ENCODE results near the gene APBA2.

Gene APBA2

GRCh38 chr15:28963711-28964081 lies 77.9 kb downstream of the APBA2 start:
- no peak overlapping the region for H3K4me3 ChIP-seq (ENCODE audit: low read length in 2 of 2)
- no peak overlapping the region for H4K91ac ChIP-seq (ENCODE audit: low read depth, low read length, poor library complexity)
- no peak overlapping the region for H3K18ac ChIP-seq (ENCODE audit: low read length)
- no peak overlapping the region for H2BK15ac ChIP-seq (ENCODE audit: low read length)
- no peaks in the 10 kb centered on the region for H3K4me1 ChIP-seq (ENCODE audit: control insufficient read depth in 2 of 2, insufficient read depth in 1 of 2, low read depth in 1 of 2, low read length in 2 of 2)
- no CpG with 5 or more reads among the region's 2 CpGs for WGBS, 2 donors (ENCODE audit: extremely low coverage in 2 of 2, insufficient read length in 2 of 2, insufficient replicate concordance in 1 of 2)
- peaks cover 0 to 3% of the 10 kb centered on the region in 2 donors for H3K36me3 ChIP-seq (replicated peaks in 1 of 2; ENCODE audit: control insufficient read depth in 2 of 2, insufficient read depth in 2 of 2, low read length in 2 of 2)
- H2BK12ac ChIP-seq (ENCODE audit: low read length): no peak overlapping the region
- no peak overlapping the region for H2BK120ac ChIP-seq (ENCODE audit: low read depth, low read length)
- no peak overlapping the region for H4K8ac ChIP-seq (ENCODE audit: low read depth, low read length)
- no peak overlapping the region for H3K23ac ChIP-seq (ENCODE audit: low read depth, low read length, poor library complexity)
- H3K27ac ChIP-seq (replicated peaks; ENCODE audit: low read length): no peak overlapping the region
- H2AK5ac ChIP-seq (ENCODE audit: low read depth, low read length): no peak overlapping the region
- H3K4me2 ChIP-seq (ENCODE audit: insufficient read depth, low read length, poor library complexity, severe bottlenecking): no peak overlapping the region
- no peak overlapping the region for H3K14ac ChIP-seq (ENCODE audit: low read length)
- no peaks in the 10 kb centered on the region for H3K27me3 ChIP-seq (ENCODE audit: control insufficient read depth in 3 of 3, insufficient read depth in 3 of 3, low read depth in 1 of 3, low read length in 3 of 3)
- H2BK5ac ChIP-seq (ENCODE audit: low read length): no peak overlapping the region
- no peak overlapping the region for H3K9ac ChIP-seq (ENCODE audit: low read depth, low read length, poor library complexity)
- no peak overlapping the region for H2AFZ ChIP-seq (ENCODE audit: low read length)
- DNase-seq (ENCODE audit: low spot score): no peak
- H3K79me1 ChIP-seq (ENCODE audit: low read depth, low read length): peaks cover 5% of the 10 kb centered on the region
- no peak overlapping the region for H3K4ac ChIP-seq (ENCODE audit: low read length)
- H3K9me3 ChIP-seq (replicated peaks in 1 of 2; ENCODE audit: control insufficient read depth in 2 of 2, insufficient read depth in 1 of 2, low read depth in 1 of 2, low read length in 2 of 2): peaks cover 3 to 4% of the 10 kb centered on the region in 2 donors

- H3K79me1 ChIP-seq (ENCODE audit: low read depth, low read length): peaks cover 5% of the 10 kb centered on the region
- no peaks in the 10 kb centered on the region for H3K4me1 ChIP-seq (ENCODE audit: control insufficient read depth in 2 of 2, insufficient read depth in 1 of 2, low read depth in 1 of 2, low read length in 2 of 2)
- no peak overlapping the region for H2AFZ ChIP-seq (ENCODE audit: low read length)
- H4K8ac ChIP-seq (ENCODE audit: low read depth, low read length): no peak overlapping the region
- no peak overlapping the region for H2BK12ac ChIP-seq (ENCODE audit: low read length)
- no peak overlapping the region for H2BK15ac ChIP-seq (ENCODE audit: low read length)
- no peak overlapping the region for H2BK120ac ChIP-seq (ENCODE audit: low read depth, low read length)
- no peak overlapping the region for H3K18ac ChIP-seq (ENCODE audit: low read length)
- no peak overlapping the region for H3K23ac ChIP-seq (ENCODE audit: low read depth, low read length, poor library complexity)
- H3K27ac ChIP-seq (replicated peaks; ENCODE audit: low read length): no peak overlapping the region
- H3K9ac ChIP-seq (ENCODE audit: low read depth, low read length, poor library complexity): no peak overlapping the region
- no peak overlapping the region for H4K91ac ChIP-seq (ENCODE audit: low read depth, low read length, poor library complexity)
- H2AK5ac ChIP-seq (ENCODE audit: low read depth, low read length): no peak overlapping the region
- H3K4ac ChIP-seq (ENCODE audit: low read length): no peak overlapping the region
- WGBS, 2 donors (ENCODE audit: extremely low coverage in 2 of 2, insufficient read length in 2 of 2, insufficient replicate concordance in 1 of 2): no CpG with 5 or more reads among the region's 1 CpG
- no peaks in the 10 kb centered on the region for H3K27me3 ChIP-seq (ENCODE audit: control insufficient read depth in 3 of 3, insufficient read depth in 3 of 3, low read depth in 1 of 3, low read length in 3 of 3)
- peaks cover 3 to 4% of the 10 kb centered on the region in 2 donors for H3K9me3 ChIP-seq (replicated peaks in 1 of 2; ENCODE audit: control insufficient read depth in 2 of 2, insufficient read depth in 1 of 2, low read depth in 1 of 2, low read length in 2 of 2)
- H3K4me2 ChIP-seq (ENCODE audit: insufficient read depth, low read length, poor library complexity, severe bottlenecking): no peak overlapping the region
- H3K14ac ChIP-seq (ENCODE audit: low read length): no peak overlapping the region
- no peak overlapping the region for H3K4me3 ChIP-seq (ENCODE audit: low read length in 2 of 2)
- DNase-seq (ENCODE audit: low spot score): no peak
- no peak overlapping the region for H2BK5ac ChIP-seq (ENCODE audit: low read length)
- H3K36me3 ChIP-seq (replicated peaks in 1 of 2; ENCODE audit: control insufficient read depth in 2 of 2, insufficient read depth in 2 of 2, low read length in 2 of 2): peaks cover 0 to 3% of the 10 kb centered on the region in 2 donors
Measured at GRCh38 chr15:28964098-28964497, 78.3 kb downstream of the APBA2 start.

- no peak overlapping the region for H3K9ac ChIP-seq (ENCODE audit: low read depth, low read length, poor library complexity)
- H3K14ac ChIP-seq (ENCODE audit: low read length): no peak overlapping the region
- H2BK120ac ChIP-seq (ENCODE audit: low read depth, low read length): no peak overlapping the region
- H2BK12ac ChIP-seq (ENCODE audit: low read length): no peak overlapping the region
- peaks cover 0 to 3% of the 10 kb centered on the region in 2 donors for H3K9me3 ChIP-seq (replicated peaks in 1 of 2; ENCODE audit: control insufficient read depth in 2 of 2, insufficient read depth in 1 of 2, low read depth in 1 of 2, low read length in 2 of 2)
- H3K4me3 ChIP-seq (ENCODE audit: low read length in 2 of 2): no peak overlapping the region
- no peak overlapping the region for H3K23ac ChIP-seq (ENCODE audit: low read depth, low read length, poor library complexity)
- H2BK5ac ChIP-seq (ENCODE audit: low read length): no peak overlapping the region
- H3K27me3 ChIP-seq (ENCODE audit: control insufficient read depth in 3 of 3, insufficient read depth in 3 of 3, low read depth in 1 of 3, low read length in 3 of 3): no peaks in the 10 kb centered on the region
- H3K79me1 ChIP-seq (ENCODE audit: low read depth, low read length): peaks cover 2% of the 10 kb centered on the region
- no peak overlapping the region for H4K8ac ChIP-seq (ENCODE audit: low read depth, low read length)
- no peak for DNase-seq (ENCODE audit: low spot score)
- H3K4ac ChIP-seq (ENCODE audit: low read length): no peak overlapping the region
- H3K4me2 ChIP-seq (ENCODE audit: insufficient read depth, low read length, poor library complexity, severe bottlenecking): no peak overlapping the region
- H3K36me3 ChIP-seq (replicated peaks in 1 of 2; ENCODE audit: control insufficient read depth in 2 of 2, insufficient read depth in 2 of 2, low read length in 2 of 2): peaks cover 0 to 8% of the 10 kb centered on the region in 2 donors
- no peak overlapping the region for H2BK15ac ChIP-seq (ENCODE audit: low read length)
- H3K27ac ChIP-seq (replicated peaks; ENCODE audit: low read length): no peak overlapping the region
- no peak overlapping the region for H3K18ac ChIP-seq (ENCODE audit: low read length)
- H4K91ac ChIP-seq (ENCODE audit: low read depth, low read length, poor library complexity): no peak overlapping the region
- no peak overlapping the region for H2AFZ ChIP-seq (ENCODE audit: low read length)
- H2AK5ac ChIP-seq (ENCODE audit: low read depth, low read length): no peak overlapping the region
- no peaks in the 10 kb centered on the region for H3K4me1 ChIP-seq (ENCODE audit: control insufficient read depth in 2 of 2, insufficient read depth in 1 of 2, low read depth in 1 of 2, low read length in 2 of 2)
Measured at GRCh38 chr15:28967066-28967465, 81.3 kb downstream of the APBA2 start.

- Histone ChIP-seq H2BK12ac (ENCODE audit: low read length) (no peak overlapping the region), H2BK15ac (ENCODE audit: low read length) (no peak overlapping the region), H3K4me1 (ENCODE audit: control insufficient read depth in 2 of 2, insufficient read depth in 1 of 2, low read depth in 1 of 2, low read length in 2 of 2) (no peaks in the 10 kb centered on the region), H3K27ac (replicated peaks; ENCODE audit: low read length) (no peak overlapping the region), H3K27me3 (ENCODE audit: control insufficient read depth in 3 of 3, insufficient read depth in 3 of 3, low read depth in 1 of 3, low read length in 3 of 3) (no peaks in the 10 kb centered on the region), H3K36me3 (replicated peaks in 1 of 2; ENCODE audit: control insufficient read depth in 2 of 2, insufficient read depth in 2 of 2, low read length in 2 of 2) (peaks cover 0 to 8% of the 10 kb centered on the region in 2 donors), H2AK5ac (ENCODE audit: low read depth, low read length) (no peak overlapping the region), H4K91ac (ENCODE audit: low read depth, low read length, poor library complexity) (no peak overlapping the region), H3K23ac (ENCODE audit: low read depth, low read length, poor library complexity) (no peak overlapping the region), H3K4me3 (ENCODE audit: low read length in 2 of 2) (no peak overlapping the region), H3K4me2 (ENCODE audit: insufficient read depth, low read length, poor library complexity, severe bottlenecking) (no peak overlapping the region), H3K14ac (ENCODE audit: low read length) (no peak overlapping the region), H2BK5ac (ENCODE audit: low read length) (no peak overlapping the region), H2BK120ac (ENCODE audit: low read depth, low read length) (no peak overlapping the region), H3K4ac (ENCODE audit: low read length) (no peak overlapping the region), H3K9ac (ENCODE audit: low read depth, low read length, poor library complexity) (no peak overlapping the region), H3K9me3 (replicated peaks in 1 of 2; ENCODE audit: control insufficient read depth in 2 of 2, insufficient read depth in 1 of 2, low read depth in 1 of 2, low read length in 2 of 2) (peaks cover 0 to 3% of the 10 kb centered on the region in 2 donors), H2AFZ (ENCODE audit: low read length) (no peak overlapping the region), H3K79me1 (ENCODE audit: low read depth, low read length) (peaks cover 2% of the 10 kb centered on the region), H4K8ac (ENCODE audit: low read depth, low read length) (no peak overlapping the region), H3K18ac (ENCODE audit: low read length) (no peak overlapping the region)
- DNase-seq (ENCODE audit: low spot score): no peak
- WGBS, 2 donors (ENCODE audit: extremely low coverage in 2 of 2, insufficient read length in 2 of 2, insufficient replicate concordance in 1 of 2): no CpG with 5 or more reads among the region's 6 CpGs
Measured at GRCh38 chr15:28967990-28968389, 82.2 kb downstream of the APBA2 start.
